Astrocyte of the cerebellum (primary cell): ENCODE data around the gene RPL39.
"Not testable (repeated sequence)": the region's sequence is repeated elsewhere in the genome, so short reads cannot be mapped to it uniquely, and the experiment has no call there.

Experiments
- DNase-seq: peaks from one replicate; pipeline ENCODE4 v3.0.0-alpha.2; 2011; ENCODE audit warnings: low read depth
- H3K4me3 ChIP-seq: 2 replicates; pipeline ENCODE4 v1.5.1; 2011; ENCODE audit warnings: mild to moderate bottlenecking, low read depth, low read length, moderate library complexity
- CTCF ChIP-seq: IDR thresholded peaks from 2 replicates; pipeline ENCODE4 v1.5.1; 2012; ENCODE audit warnings: low read length, low read depth, moderate library complexity, mild to moderate bottlenecking; ENCODE audit errors: missing control alignments
- in situ Hi-C: cut with HindIII; loops from 2 replicates; pipeline ENCODE4 v1.10.0; 2017; ENCODE audit warnings: low sequenced_read_pairs

Gene RPL39

GRCh38 chrX:119783026-119783425 lies 8.4 kb downstream of the RPL39 start:
- TF ChIP-seq CTCF, result no peak
- no peak overlapping the region for H3K4me3 ChIP-seq
- no peak for DNase-seq
- in situ Hi-C loops, result no loop called here

- TF ChIP-seq CTCF, result no peak
- in situ Hi-C loops, result no loop called here
- DNase-seq, result no peak
- no peak overlapping the region for H3K4me3 ChIP-seq
These were observed 12.6 kb downstream of the RPL39 start for GRCh38 chrX:119778829-119779228.

- in situ Hi-C loops, result no loop called here
- TF ChIP-seq CTCF, result no peak
- H3K4me3 ChIP-seq, result no peak overlapping the region
- no peak for DNase-seq
These were observed 15.8 kb downstream of the RPL39 start for GRCh38 chrX:119775517-119776238.

GRCh38 chrX:119769388-119769787 lies 22.0 kb downstream of the RPL39 start:
- DNase-seq, in situ Hi-C loops: not testable (repeated sequence)

GRCh38 chrX:119768436-119768835 lies 23.0 kb downstream of the RPL39 start:
- H3K4me3 ChIP-seq, DNase-seq, in situ Hi-C loops: not testable (repeated sequence)

More at GRCh38 chrX:119769388-119769787, 22.0 kb downstream of the RPL39 start:
- not testable (repeated sequence) for H3K4me3 ChIP-seq

- in situ Hi-C loops, result no loop called here
- DNase-seq, result no peak
- no peak for TF ChIP-seq CTCF
These were observed 27.5 kb downstream of the RPL39 start for GRCh38 chrX:119763836-119764387.

GRCh38 chrX:119763181-119763580 lies 28.2 kb downstream of the RPL39 start:
- no peak for TF ChIP-seq CTCF
- DNase-seq, result peak; percentile 77
- no peak overlapping the region for H3K4me3 ChIP-seq
- in situ Hi-C loops, result no loop called here

More at GRCh38 chrX:119763836-119764387, 27.5 kb downstream of the RPL39 start:
- no peak overlapping the region for H3K4me3 ChIP-seq
